HL-60 (cell line): ENCODE measurements around the gene DCP1B.

Experiments
- DNase-seq, 2 experiments: peaks; one replicate each; pipeline ENCODE4 v3.0.0-alpha.2; 2010 to 2020; ENCODE audit warnings: low read depth in 1 of 2, low spot score in 1 of 2
- H3K27ac ChIP-seq: fragments of 250-450 bp; sonication (Bioruptor Pico); replicated peaks from 2 replicates; pipeline ENCODE4 v1.5.1; 2020; ENCODE audit warnings: mild to moderate bottlenecking, moderate library complexity
- H3K27me3 ChIP-seq: fragments of 250-450 bp; sonication (Bioruptor Pico); 2 replicates; pipeline ENCODE4 v1.5.1; 2021; ENCODE audit warnings: mild to moderate bottlenecking, moderate library complexity; ENCODE audit not compliant: insufficient read depth, poor library complexity, severe bottlenecking
- H3K4me3 ChIP-seq: replicated peaks from 2 replicates; pipeline ENCODE4 v1.5.1; 2011; ENCODE audit warnings: mild to moderate bottlenecking, control low read depth, low read length; ENCODE audit not compliant: insufficient read depth
- CTCF ChIP-seq: IDR thresholded peaks from one replicate; pipeline ENCODE4 v1.5.1; 2011; ENCODE audit warnings: low read length, control low read depth, inconsistent platforms; ENCODE audit not compliant: insufficient read depth
- GABPA ChIP-seq: IDR thresholded peaks from 2 replicates; pipeline ENCODE4 v1.6.1; 2012; ENCODE audit warnings: low read depth
- POLR2AphosphoS5 ChIP-seq: IDR thresholded peaks from 2 replicates; pipeline ENCODE4 v1.6.1; 2012; ENCODE audit warnings: low read depth
- REST ChIP-seq: IDR thresholded peaks from 2 replicates; pipeline ENCODE4 v1.6.1; 2012; ENCODE audit warnings: low read depth; ENCODE audit not compliant: insufficient replicate concordance
- SPI1 ChIP-seq: IDR thresholded peaks from 2 replicates; pipeline ENCODE4 v1.6.1; 2012; ENCODE audit warnings: low read depth, mild to moderate bottlenecking, borderline replicate concordance

Gene DCP1B

GRCh38 chr12:1978078-1978862, 26.0 kb downstream of the DCP1B start:
- Histone ChIP-seq H3K4me3 (no peak overlapping the region), H3K27ac (no peak overlapping the region), H3K27me3 (no peaks in the 10 kb centered on the region)
- TF ChIP-seq REST (no peak), POLR2AphosphoS5 (no peak), SPI1 (no peak), CTCF (no peak)
- DNase-seq, result no peak

GRCh38 chr12:1977588-1977987, 26.7 kb downstream of the DCP1B start:
- TF ChIP-seq POLR2AphosphoS5, result no peak
- TF ChIP-seq REST, result no peak
- TF ChIP-seq SPI1, result no peak
- TF ChIP-seq CTCF, result no peak
- no peak for TF ChIP-seq GABPA
- Histone ChIP-seq H3K27ac (no peak overlapping the region), H3K27me3 (no peaks in the 10 kb centered on the region), H3K4me3 (no peak overlapping the region)
- no peak for DNase-seq

- no peak overlapping the region for H3K27ac ChIP-seq
- no peak for DNase-seq
- no peaks in the 10 kb centered on the region for H3K27me3 ChIP-seq
- TF ChIP-seq CTCF, result no peak
- no peak for TF ChIP-seq GABPA
- TF ChIP-seq POLR2AphosphoS5, result no peak
- TF ChIP-seq SPI1, result no peak
- no peak for TF ChIP-seq REST
- no peak overlapping the region for H3K4me3 ChIP-seq
Measured at GRCh38 chr12:1977109-1977508, 27.1 kb downstream of the DCP1B start.
